DOHH2 (cell line): ENCODE results near the gene MBOAT1.

Experiments used
- EZH2phosphoT487 ChIP-seq: fragments of 200-600 bp; sonication (generic); IDR thresholded peaks from 2 replicates; pipeline ENCODE4 v1.6.1; 2017; ENCODE audit warnings: borderline replicate concordance, mild to moderate bottlenecking, antibody characterized with exemption, low read length, moderate library complexity, mixed read lengths
- TF ChIP-seq, protein P1 (sequence below): fragments of 200-600 bp; sonication (generic); IDR thresholded peaks from one replicate; pipeline ENCODE4 v1.5.1; 2014; ENCODE audit warnings: antibody characterized with exemption, mild to moderate bottlenecking, low read depth, low read length; ENCODE audit not compliant: poor library complexity, severe bottlenecking

DNA sequence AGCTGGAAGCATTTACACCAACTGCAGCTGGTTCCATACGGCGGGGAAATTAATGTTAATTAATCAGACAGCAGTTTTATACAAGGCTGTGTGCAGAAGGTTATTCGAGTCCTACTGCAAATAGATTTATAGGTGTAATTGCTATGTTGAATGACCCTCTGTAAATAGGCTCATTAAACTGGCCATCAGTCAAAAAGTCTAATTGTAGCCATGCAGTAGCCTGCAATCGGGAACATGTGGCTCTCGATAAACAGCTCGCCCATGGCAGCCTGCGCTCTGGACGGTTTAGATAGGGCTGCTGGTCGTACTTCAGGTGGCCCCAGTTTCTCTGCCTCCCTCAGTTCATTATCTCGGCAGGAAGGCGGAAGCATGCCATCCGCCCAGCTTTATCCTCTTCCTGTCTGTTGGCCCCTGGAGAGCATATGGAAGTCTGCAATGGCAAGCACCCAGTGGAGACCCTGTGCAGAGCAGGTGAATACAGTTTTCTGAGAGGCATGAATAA, 143.2 kb downstream of the MBOAT1 start:
- TF ChIP-seq, protein P1, sequence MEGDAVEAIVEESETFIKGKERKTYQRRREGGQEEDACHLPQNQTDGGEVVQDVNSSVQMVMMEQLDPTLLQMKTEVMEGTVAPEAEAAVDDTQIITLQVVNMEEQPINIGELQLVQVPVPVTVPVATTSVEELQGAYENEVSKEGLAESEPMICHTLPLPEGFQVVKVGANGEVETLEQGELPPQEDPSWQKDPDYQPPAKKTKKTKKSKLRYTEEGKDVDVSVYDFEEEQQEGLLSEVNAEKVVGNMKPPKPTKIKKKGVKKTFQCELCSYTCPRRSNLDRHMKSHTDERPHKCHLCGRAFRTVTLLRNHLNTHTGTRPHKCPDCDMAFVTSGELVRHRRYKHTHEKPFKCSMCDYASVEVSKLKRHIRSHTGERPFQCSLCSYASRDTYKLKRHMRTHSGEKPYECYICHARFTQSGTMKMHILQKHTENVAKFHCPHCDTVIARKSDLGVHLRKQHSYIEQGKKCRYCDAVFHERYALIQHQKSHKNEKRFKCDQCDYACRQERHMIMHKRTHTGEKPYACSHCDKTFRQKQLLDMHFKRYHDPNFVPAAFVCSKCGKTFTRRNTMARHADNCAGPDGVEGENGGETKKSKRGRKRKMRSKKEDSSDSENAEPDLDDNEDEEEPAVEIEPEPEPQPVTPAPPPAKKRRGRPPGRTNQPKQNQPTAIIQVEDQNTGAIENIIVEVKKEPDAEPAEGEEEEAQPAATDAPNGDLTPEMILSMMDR, result no peak
- TF ChIP-seq EZH2phosphoT487, result no peak
